OCI-LY3 (cell line): ENCODE data around the gene RCAN3.

Experiments
- H2AFZ ChIP-seq: fragments of 200-600, 300-600 bp; shearing (Covaris generic); 2 replicates; pipeline ENCODE4 v1.6.0; 2014; ENCODE audit warnings: antibody characterized with exemption, low read depth, low read length
- H3K27ac ChIP-seq: fragments of 200-600, 300-600 bp; sonication (generic); 2 replicates; pipeline ENCODE4 v1.5.1; 2014; ENCODE audit warnings: mild to moderate bottlenecking, low read length, moderate library complexity, mixed read lengths
- H3K27me3 ChIP-seq: fragments of 200-600, 300-600 bp; sonication (generic); 2 replicates; pipeline ENCODE4 v1.6.1; 2014; ENCODE audit warnings: low read depth, low read length, mixed read lengths
- H3K36me3 ChIP-seq: fragments of 200-600, 300-600 bp; sonication (generic); replicated peaks from 2 replicates; pipeline ENCODE3; 2014; ENCODE audit warnings: low read depth, low read length, mixed read lengths
- H3K4me1 ChIP-seq: fragments of 300-600, 200-600 bp; sonication (generic); 2 replicates; pipeline ENCODE4 v1.6.1; 2014; ENCODE audit warnings: low read length, mixed read lengths
- H3K4me2 ChIP-seq: fragments of 200-600, 300-600 bp; sonication (generic); 2 replicates; pipeline ENCODE4 v1.6.1; 2014; ENCODE audit warnings: low read length, mixed read lengths
- H3K4me3 ChIP-seq: fragments of 300-600, 200-600 bp; sonication (generic); 2 replicates; pipeline ENCODE4 v1.5.1; 2014; ENCODE audit warnings: antibody characterized with exemption, mild to moderate bottlenecking, low read length, moderate library complexity
- H3K79me2 ChIP-seq: fragments of 300-600, 200-600 bp; shearing (Covaris generic); 2 replicates; pipeline ENCODE4 v1.6.1; 2014; ENCODE audit warnings: mild to moderate bottlenecking, low read length, mixed read lengths
- H3K9ac ChIP-seq: fragments of 300-600, 200-600 bp; shearing (Covaris generic); 2 replicates; pipeline ENCODE4 v1.6.0; 2014; ENCODE audit warnings: mild to moderate bottlenecking, low read length, moderate library complexity
- H3K9me3 ChIP-seq: fragments of 200-600, 300-600 bp; shearing (Covaris generic); 2 replicates; pipeline ENCODE4 v1.6.1; 2014; ENCODE audit warnings: low read length, mixed read lengths; ENCODE audit not compliant: insufficient read depth
- H4K20me1 ChIP-seq: fragments of 200-600, 300-600 bp; sonication (generic); 2 replicates; pipeline ENCODE4 v1.6.1; 2016; ENCODE audit warnings: low read length, mixed read lengths; ENCODE audit not compliant: insufficient read depth
- CTCF ChIP-seq: fragments of 200-600, 300-600 bp; sonication (generic); IDR thresholded peaks from 2 replicates; pipeline ENCODE4 v1.5.1; 2014; ENCODE audit warnings: antibody characterized with exemption, low read length, low read depth
- EZH2phosphoT487 ChIP-seq: fragments of 200-600 bp; shearing (Covaris generic); IDR thresholded peaks from 2 replicates; pipeline ENCODE4 v1.6.1; 2018; ENCODE audit warnings: antibody characterized with exemption, mixed run types, low read depth

RCAN3 gene

GRCh38 chr1:24540051-24540905 is 37.6 kb downstream of the RCAN3 start:
- H3K9ac ChIP-seq, result peak overlapping the region; percentile 63
- peak overlapping the region; percentile 63 for H3K4me2 ChIP-seq
- no peaks in the 10 kb centered on the region for H3K9me3 ChIP-seq
- H3K79me2 ChIP-seq, result no peaks in the 10 kb centered on the region
- H3K36me3 ChIP-seq, result no peaks in the 10 kb centered on the region
- H3K27me3 ChIP-seq, result no peaks in the 10 kb centered on the region
- H2AFZ ChIP-seq, result peak overlapping the region; percentile 33
- peaks cover 69% of the 10 kb centered on the region for H3K4me1 ChIP-seq
- no peak for TF ChIP-seq CTCF
- H3K4me3 ChIP-seq, result peak overlapping the region; percentile 49
- no peaks in the 10 kb centered on the region for H4K20me1 ChIP-seq
- peak overlapping the region; percentile 92 for H3K27ac ChIP-seq

GRCh38 chr1:24540906-24541710 is 38.5 kb downstream of the RCAN3 start:
- H3K36me3 ChIP-seq, result no peaks in the 10 kb centered on the region
- peak overlapping the region; percentile 49 for H3K4me3 ChIP-seq
- H3K9ac ChIP-seq, result peak overlapping the region; percentile 63
- H3K9me3 ChIP-seq, result no peaks in the 10 kb centered on the region
- no peaks in the 10 kb centered on the region for H3K27me3 ChIP-seq
- H3K27ac ChIP-seq, result peak overlapping the region; percentile 92
- TF ChIP-seq EZH2phosphoT487 (no peak), CTCF (no peak)
- no peak overlapping the region for H2AFZ ChIP-seq
- H3K79me2 ChIP-seq, result no peaks in the 10 kb centered on the region
- H3K4me2 ChIP-seq, result peak overlapping the region; percentile 63
- H4K20me1 ChIP-seq, result no peaks in the 10 kb centered on the region
- H3K4me1 ChIP-seq, result peaks cover 61% of the 10 kb centered on the region

GRCh38 chr1:24541711-24542346 is 39.2 kb downstream of the RCAN3 start:
- H4K20me1 ChIP-seq, result no peaks in the 10 kb centered on the region
- no peaks in the 10 kb centered on the region for H3K9me3 ChIP-seq
- H3K4me1 ChIP-seq, result peaks cover 54% of the 10 kb centered on the region
- H3K4me2 ChIP-seq, result peak overlapping the region; percentile 63
- no peaks in the 10 kb centered on the region for H3K27me3 ChIP-seq
- peak overlapping the region; percentile 49 for H3K4me3 ChIP-seq
- no peaks in the 10 kb centered on the region for H3K36me3 ChIP-seq
- peak overlapping the region; percentile 63 for H3K9ac ChIP-seq
- peak overlapping the region; percentile 92 for H3K27ac ChIP-seq
- no peaks in the 10 kb centered on the region for H3K79me2 ChIP-seq
- TF ChIP-seq CTCF (peak; percentile 60), EZH2phosphoT487 (no peak)
- no peak overlapping the region for H2AFZ ChIP-seq

- H3K4me1 ChIP-seq, result peaks cover 39% of the 10 kb centered on the region
These were observed 41.6 kb downstream of the RCAN3 start for GRCh38 chr1:24544239-24544638.

More at GRCh38 chr1:24544239-24544638, 41.6 kb downstream of the RCAN3 start:
- Histone ChIP-seq H3K9me3 (no peaks in the 10 kb centered on the region), H3K4me2 (no peak overlapping the region), H3K9ac (no peak overlapping the region), H3K27me3 (no peaks in the 10 kb centered on the region), H3K36me3 (no peaks in the 10 kb centered on the region), H3K79me2 (no peaks in the 10 kb centered on the region), H3K4me3 (no peak overlapping the region), H4K20me1 (no peaks in the 10 kb centered on the region), H2AFZ (no peak overlapping the region), H3K27ac (no peak overlapping the region)
- no peak for TF ChIP-seq EZH2phosphoT487
- TF ChIP-seq CTCF, result no peak
